ENCODE results near the gene MTNR1B. TPM values are rescaled to one million over a fixed set of nuclear protein-coding genes. Genes with fewer than 3 reads are reported as not detected.

Gene MTNR1B
- total and polyA plus RNA-seq, 5 donors from 2014 or later, result not detected

DNA sequence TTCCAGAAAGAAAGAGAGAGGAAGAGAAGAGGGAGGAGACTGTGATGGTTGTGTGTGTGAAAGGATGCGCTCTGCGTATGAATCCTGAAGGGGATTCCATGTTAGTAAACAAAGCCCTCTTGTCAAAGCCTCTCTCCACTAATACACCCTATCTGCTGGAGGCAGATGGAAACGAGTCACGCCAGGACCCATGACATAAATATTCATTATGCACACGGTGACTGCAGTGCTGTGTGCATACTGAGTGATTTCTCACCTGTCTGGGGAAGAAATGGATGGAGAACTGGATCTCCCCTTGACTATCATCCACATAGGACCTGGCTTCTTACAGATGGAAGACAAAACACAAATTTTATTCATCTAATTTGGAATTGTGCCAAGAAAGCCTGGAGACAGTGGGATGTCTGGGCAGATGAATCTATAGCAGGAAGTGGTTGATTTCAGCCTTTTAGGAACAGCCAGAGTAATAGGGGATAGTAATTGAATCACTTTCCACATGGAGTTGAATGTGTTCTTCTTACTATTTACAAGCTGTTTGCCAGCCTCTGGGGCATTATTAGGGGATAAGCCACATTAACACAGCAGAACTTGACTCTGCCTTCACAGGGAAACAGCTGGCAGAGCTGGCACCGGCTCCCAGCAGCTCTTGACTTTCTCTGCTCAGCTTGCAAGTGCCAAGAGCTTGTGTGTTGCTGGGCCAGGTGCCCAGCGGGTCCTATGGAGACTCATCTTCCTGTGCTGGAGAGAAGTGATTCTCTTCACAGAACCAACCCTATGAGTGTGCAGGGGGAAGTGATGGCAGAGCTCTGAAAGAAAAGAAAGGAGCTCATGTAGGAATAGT is 9.0 kb downstream of the MTNR1B start:
- H3K27me3 ChIP-seq (ENCODE audit: control insufficient read depth, insufficient read depth, low read length), result no peaks in the 10 kb centered on the region
- H3K4me1 ChIP-seq (ENCODE audit: control insufficient read depth, insufficient read depth, low read length, poor library complexity, severe bottlenecking), result no peaks in the 10 kb centered on the region
- H3K36me3 ChIP-seq (ENCODE audit: control insufficient read depth, insufficient read depth, low read length), result no peaks in the 10 kb centered on the region
- H3K36me3 Mint-ChIP-seq, result no peaks in the 10 kb centered on the region
- H3K27ac Mint-ChIP-seq, result no peak overlapping the region
- H3K4me1 Mint-ChIP-seq, result no peaks in the 10 kb centered on the region
- H3K27me3 Mint-ChIP-seq, result no peaks in the 10 kb centered on the region
- no peak for ATAC-seq (ENCODE audit: low read depth in 2 of 2)
- no peaks in the 10 kb centered on the region for H3K9me3 ChIP-seq (ENCODE audit: control insufficient read depth in 2 of 2, low read length in 2 of 2)
- no peak overlapping the region for H3K4me3 ChIP-seq (ENCODE audit: low read depth, low read length)
- DNase-seq, result no peak
- peaks cover 0 to 3% (median 0%) of the 10 kb centered on the region in 7 donors for H3K9me3 Mint-ChIP-seq
- H3K27ac ChIP-seq (ENCODE audit: insufficient read depth, low read length, poor library complexity, severe bottlenecking), result no peak overlapping the region
- H3K4me3 Mint-ChIP-seq, result no peak overlapping the region

- no peaks in the 10 kb centered on the region for H3K9me3 ChIP-seq (ENCODE audit: control insufficient read depth in 2 of 2, low read length in 2 of 2)
- H3K36me3 Mint-ChIP-seq, result no peaks in the 10 kb centered on the region
Measured at GRCh38 chr11:92979176-92979575, 9.7 kb downstream of the MTNR1B start.

DNA sequence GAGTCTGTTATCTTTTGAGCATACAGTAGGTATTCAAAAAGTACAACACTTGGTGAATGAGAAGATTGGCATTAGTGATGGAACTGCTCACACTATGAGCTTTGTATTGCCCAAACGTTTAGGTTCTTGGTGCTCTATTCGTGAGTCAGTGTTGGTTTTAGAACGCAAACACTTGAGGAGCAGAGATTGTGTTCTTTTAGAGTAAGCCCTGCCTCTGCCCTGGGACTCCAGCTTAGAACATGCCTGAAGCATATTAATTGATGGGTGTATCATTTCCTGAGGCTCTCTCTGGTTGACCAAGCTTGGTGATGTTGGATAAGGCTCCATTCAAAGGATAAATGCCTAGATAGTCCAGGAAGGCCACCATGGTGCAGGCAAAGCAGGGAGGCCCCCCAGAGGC is 10.9 kb downstream of the MTNR1B start:
- H3K36me3 Mint-ChIP-seq, result no peaks in the 10 kb centered on the region
- H3K9me3 ChIP-seq (ENCODE audit: control insufficient read depth in 2 of 2, low read length in 2 of 2), result no peaks in the 10 kb centered on the region
- no peak overlapping the region for H3K27ac ChIP-seq (ENCODE audit: insufficient read depth, low read length, poor library complexity, severe bottlenecking)
- H3K27me3 Mint-ChIP-seq, result no peaks in the 10 kb centered on the region
- no peak overlapping the region for H3K4me3 Mint-ChIP-seq
- no peaks in the 10 kb centered on the region for H3K27me3 ChIP-seq (ENCODE audit: control insufficient read depth, insufficient read depth, low read length)
- no peak for ATAC-seq (ENCODE audit: low read depth in 2 of 2)
- H3K9me3 Mint-ChIP-seq, result peaks cover 0 to 3% (median 0%) of the 10 kb centered on the region in 7 donors
- H3K4me1 ChIP-seq (ENCODE audit: control insufficient read depth, insufficient read depth, low read length, poor library complexity, severe bottlenecking), result no peaks in the 10 kb centered on the region
- DNase-seq, result no peak
- no peaks in the 10 kb centered on the region for H3K36me3 ChIP-seq (ENCODE audit: control insufficient read depth, insufficient read depth, low read length)
- no peak overlapping the region for H3K27ac Mint-ChIP-seq
- H3K4me3 ChIP-seq (ENCODE audit: low read depth, low read length), result no peak overlapping the region
- H3K4me1 Mint-ChIP-seq, result no peaks in the 10 kb centered on the region

More at GRCh38 chr11:92979176-92979575, 9.7 kb downstream of the MTNR1B start:
- DNase-seq (no peak), ATAC-seq (ENCODE audit: low read depth in 2 of 2) (no peak)
- no peaks in the 10 kb centered on the region for H3K36me3 ChIP-seq (ENCODE audit: control insufficient read depth, insufficient read depth, low read length)
- Mint-ChIP-seq H3K9me3 (peaks cover 0 to 3% (median 0%) of the 10 kb centered on the region in 7 donors), H3K27ac (no peak overlapping the region), H3K27me3 (no peaks in the 10 kb centered on the region), H3K4me3 (no peak overlapping the region), H3K4me1 (no peaks in the 10 kb centered on the region)
- H3K4me3 ChIP-seq (ENCODE audit: low read depth, low read length), result no peak overlapping the region
- no peak overlapping the region for H3K27ac ChIP-seq (ENCODE audit: insufficient read depth, low read length, poor library complexity, severe bottlenecking)
- H3K27me3 ChIP-seq (ENCODE audit: control insufficient read depth, insufficient read depth, low read length), result no peaks in the 10 kb centered on the region
- H3K4me1 ChIP-seq (ENCODE audit: control insufficient read depth, insufficient read depth, low read length, poor library complexity, severe bottlenecking), result no peaks in the 10 kb centered on the region

DNA sequence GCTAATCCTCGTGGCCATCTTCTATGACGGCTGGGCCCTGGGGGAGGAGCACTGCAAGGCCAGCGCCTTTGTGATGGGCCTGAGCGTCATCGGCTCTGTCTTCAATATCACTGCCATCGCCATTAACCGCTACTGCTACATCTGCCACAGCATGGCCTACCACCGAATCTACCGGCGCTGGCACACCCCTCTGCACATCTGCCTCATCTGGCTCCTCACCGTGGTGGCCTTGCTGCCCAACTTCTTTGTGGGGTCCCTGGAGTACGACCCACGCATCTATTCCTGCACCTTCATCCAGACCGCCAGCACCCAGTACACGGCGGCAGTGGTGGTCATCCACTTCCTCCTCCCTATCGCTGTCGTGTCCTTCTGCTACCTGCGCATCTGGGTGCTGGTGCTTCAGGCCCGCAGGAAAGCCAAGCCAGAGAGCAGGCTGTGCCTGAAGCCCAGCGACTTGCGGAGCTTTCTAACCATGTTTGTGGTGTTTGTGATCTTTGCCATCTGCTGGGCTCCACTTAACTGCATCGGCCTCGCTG is 12.1 kb downstream of the MTNR1B start:
- Mint-ChIP-seq H3K36me3 (no peaks in the 10 kb centered on the region), H3K9me3 (peaks cover 0 to 2% (median 0%) of the 10 kb centered on the region in 7 donors), H3K27ac (no peak overlapping the region), H3K4me3 (no peak overlapping the region), H3K27me3 (no peaks in the 10 kb centered on the region), H3K4me1 (no peaks in the 10 kb centered on the region)
- ATAC-seq (ENCODE audit: low read depth in 2 of 2) (no peak), DNase-seq (no peak)
- H3K27ac ChIP-seq (ENCODE audit: insufficient read depth, low read length, poor library complexity, severe bottlenecking), result no peak overlapping the region
- H3K36me3 ChIP-seq (ENCODE audit: control insufficient read depth, insufficient read depth, low read length), result no peaks in the 10 kb centered on the region
- no peaks in the 10 kb centered on the region for H3K9me3 ChIP-seq (ENCODE audit: control insufficient read depth in 2 of 2, low read length in 2 of 2)
- no peaks in the 10 kb centered on the region for H3K4me1 ChIP-seq (ENCODE audit: control insufficient read depth, insufficient read depth, low read length, poor library complexity, severe bottlenecking)
- H3K27me3 ChIP-seq (ENCODE audit: control insufficient read depth, insufficient read depth, low read length), result no peaks in the 10 kb centered on the region
- no peak overlapping the region for H3K4me3 ChIP-seq (ENCODE audit: low read depth, low read length)

- DNase-seq, result no peak
- H3K4me3 ChIP-seq (ENCODE audit: low read depth, low read length), result no peak overlapping the region
- H3K36me3 Mint-ChIP-seq, result no peaks in the 10 kb centered on the region
- H3K4me1 Mint-ChIP-seq, result no peaks in the 10 kb centered on the region
- no peaks in the 10 kb centered on the region for H3K9me3 ChIP-seq (ENCODE audit: control insufficient read depth in 2 of 2, low read length in 2 of 2)
- H3K27me3 ChIP-seq (ENCODE audit: control insufficient read depth, insufficient read depth, low read length), result no peaks in the 10 kb centered on the region
- H3K4me1 ChIP-seq (ENCODE audit: control insufficient read depth, insufficient read depth, low read length, poor library complexity, severe bottlenecking), result no peaks in the 10 kb centered on the region
- H3K36me3 ChIP-seq (ENCODE audit: control insufficient read depth, insufficient read depth, low read length), result no peaks in the 10 kb centered on the region
- no peak overlapping the region for H3K4me3 Mint-ChIP-seq
- H3K27ac Mint-ChIP-seq, result no peak overlapping the region
- H3K27ac ChIP-seq (ENCODE audit: insufficient read depth, low read length, poor library complexity, severe bottlenecking), result no peak overlapping the region
- ATAC-seq (ENCODE audit: low read depth in 2 of 2), result no peak
- peaks cover 0 to 11% (median 3%) of the 10 kb centered on the region in 7 donors for H3K9me3 Mint-ChIP-seq
- no peaks in the 10 kb centered on the region for H3K27me3 Mint-ChIP-seq
Measured at GRCh38 chr11:92986585-92986984, 17.1 kb downstream of the MTNR1B start.

- ATAC-seq (ENCODE audit: low read depth in 2 of 2), result no peak
- H3K9me3 Mint-ChIP-seq, result peaks cover 0 to 11% (median 2%) of the 10 kb centered on the region in 7 donors
Measured at GRCh38 chr11:92993004-92993403, 23.6 kb downstream of the MTNR1B start.

DNA sequence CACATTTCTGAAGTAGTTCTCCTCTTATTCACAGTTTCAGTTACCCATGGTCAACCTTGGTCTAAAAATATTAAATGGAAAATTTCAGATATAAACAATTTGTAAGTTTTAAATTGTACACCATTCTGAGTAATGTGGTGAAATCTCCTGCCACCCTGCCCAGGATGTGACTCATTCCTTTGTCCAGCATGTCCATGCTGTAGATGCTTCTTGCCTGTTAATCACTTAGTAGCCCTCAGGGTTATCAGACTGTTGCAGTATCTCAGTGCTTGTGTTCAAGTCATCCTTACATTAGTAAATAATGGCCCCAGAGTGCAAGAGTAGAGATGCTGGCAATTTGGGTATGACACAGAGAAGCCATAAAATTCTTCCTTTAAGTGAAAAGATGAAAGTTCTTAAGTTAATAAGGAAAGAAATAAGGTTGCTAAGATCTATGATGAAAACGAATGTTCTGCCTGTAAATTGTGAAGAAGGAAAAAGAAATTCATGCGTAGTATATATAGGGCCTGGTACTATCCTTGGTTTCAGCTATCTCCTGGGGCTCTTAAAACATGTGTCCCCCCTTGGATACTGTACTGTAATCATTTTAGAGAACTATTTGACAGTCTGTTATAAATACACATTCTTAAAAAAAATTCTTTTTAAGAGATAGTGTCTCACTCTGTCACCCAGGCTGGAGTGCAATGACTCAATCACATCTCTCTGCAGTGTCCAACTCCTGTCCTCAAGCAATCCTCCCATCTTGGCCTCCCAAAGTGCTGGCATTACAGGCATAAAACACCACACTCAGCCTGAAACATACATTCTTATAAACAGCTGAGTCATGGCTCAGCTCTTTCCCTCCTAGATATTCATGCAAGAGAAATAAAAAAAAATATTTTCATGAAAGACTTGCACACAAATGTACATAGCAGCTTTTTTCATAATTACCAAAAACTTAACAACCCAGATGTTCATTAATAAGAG is 31.3 kb downstream of the MTNR1B start:
- Mint-ChIP-seq H3K4me1 (no peaks in the 10 kb centered on the region), H3K9me3 (peaks cover 2 to 9% (median 4%) of the 10 kb centered on the region in 7 donors), H3K27me3 (no peaks in the 10 kb centered on the region), H3K27ac (no peak overlapping the region), H3K4me3 (no peak overlapping the region), H3K36me3 (no peaks in the 10 kb centered on the region)
- DNase-seq, result no peak
- H3K27me3 ChIP-seq (ENCODE audit: control insufficient read depth, insufficient read depth, low read length), result no peaks in the 10 kb centered on the region
- H3K36me3 ChIP-seq (ENCODE audit: control insufficient read depth, insufficient read depth, low read length), result no peaks in the 10 kb centered on the region
- no peak for ATAC-seq (ENCODE audit: low read depth in 2 of 2)
- no peak overlapping the region for H3K27ac ChIP-seq (ENCODE audit: insufficient read depth, low read length, poor library complexity, severe bottlenecking)
- no peaks in the 10 kb centered on the region for H3K4me1 ChIP-seq (ENCODE audit: control insufficient read depth, insufficient read depth, low read length, poor library complexity, severe bottlenecking)
- no peak overlapping the region for H3K4me3 ChIP-seq (ENCODE audit: low read depth, low read length)
- H3K9me3 ChIP-seq (ENCODE audit: control insufficient read depth in 2 of 2, low read length in 2 of 2), result no peaks in the 10 kb centered on the region

More at GRCh38 chr11:92993004-92993403, 23.6 kb downstream of the MTNR1B start:
- DNase-seq, result no peak
- no peaks in the 10 kb centered on the region for H3K36me3 Mint-ChIP-seq
- no peaks in the 10 kb centered on the region for H3K9me3 ChIP-seq (ENCODE audit: control insufficient read depth in 2 of 2, low read length in 2 of 2)
- H3K27ac Mint-ChIP-seq, result no peak overlapping the region
- no peak overlapping the region for H3K4me3 Mint-ChIP-seq
- H3K4me3 ChIP-seq (ENCODE audit: low read depth, low read length), result no peak overlapping the region
- no peaks in the 10 kb centered on the region for H3K27me3 Mint-ChIP-seq
- no peaks in the 10 kb centered on the region for H3K4me1 Mint-ChIP-seq
- no peaks in the 10 kb centered on the region for H3K36me3 ChIP-seq (ENCODE audit: control insufficient read depth, insufficient read depth, low read length)
- H3K27ac ChIP-seq (ENCODE audit: insufficient read depth, low read length, poor library complexity, severe bottlenecking), result no peak overlapping the region
- no peaks in the 10 kb centered on the region for H3K27me3 ChIP-seq (ENCODE audit: control insufficient read depth, insufficient read depth, low read length)
- H3K4me1 ChIP-seq (ENCODE audit: control insufficient read depth, insufficient read depth, low read length, poor library complexity, severe bottlenecking), result no peaks in the 10 kb centered on the region

Data from CD4-positive, CD25-positive, alpha-beta regulatory T cell (primary cell).